ENCODE results near the gene FBF1. TPM values are rescaled to one million over a fixed set of nuclear protein-coding genes. Genes with fewer than 3 reads are reported as not detected.

The FBF1 gene
- total and polyA plus RNA-seq, 10 donors, result 5.2 to 16.0 (median 10.0) TPM

GRCh38 chr17:75892556-75893224 lies 48.2 kb downstream of the FBF1 start:
- Histone ChIP-seq H3K4me3 (no peak overlapping the region), H3K27me3 (replicated peaks in 1 of 7) (no peaks in the 10 kb centered on the region), H3K36me3 (peaks cover 0 to 50% (median 29%) of the 10 kb centered on the region in 6 donors), H3K27ac (no peak overlapping the region), H3K9me3 (no peaks in the 10 kb centered on the region), H3K4me1 (peaks cover 14 to 53% (median 33%) of the 10 kb centered on the region in 6 donors)
- TF ChIP-seq CTCF (IDR thresholded peaks at IDR 0.05 in 8 of 11, conservative IDR thresholded peaks at IDR 0.05 in 3 of 11), result no peak
- TF ChIP-seq POLR2AphosphoS5 (IDR thresholded peaks at IDR 0.05), result peak in 1 of 3 donors; percentile 8
- DNase-seq, result peak; percentile 71
- intact Hi-C loops (cut with DNase I; ENCODE audit: low total_unique reads), result no loop called here
- WGBS, 5 donors, result 91 to 100% (median 96%) methylated on average over 8 to 16 of the region's 16 CpGs

GRCh38 chr17:75891605-75892555 lies 49.0 kb downstream of the FBF1 start:
- H3K27me3 ChIP-seq (replicated peaks in 1 of 7), result no peaks in the 10 kb centered on the region
- no peaks in the 10 kb centered on the region for H3K9me3 ChIP-seq
- peaks cover 0 to 48% (median 29%) of the 10 kb centered on the region in 6 donors for H3K36me3 ChIP-seq
- intact Hi-C loops (cut with DNase I; ENCODE audit: low total_unique reads), result no loop called here
- H3K27ac ChIP-seq, result no peak overlapping the region
- no peak overlapping the region for H3K4me3 ChIP-seq
- no peak for TF ChIP-seq CTCF (IDR thresholded peaks at IDR 0.05 in 8 of 11, conservative IDR thresholded peaks at IDR 0.05 in 3 of 11)
- peak in 1 of 3 donors; percentile 47 for TF ChIP-seq POLR2AphosphoS5 (IDR thresholded peaks at IDR 0.05)
- peaks cover 14 to 45% (median 27%) of the 10 kb centered on the region in 6 donors for H3K4me1 ChIP-seq
- peak; percentile 71 for DNase-seq
- WGBS, 5 donors, result 86 to 90% (median 89%) methylated on average over 18 to 32 of the region's 32 CpGs

GRCh38 chr17:75891022-75891604 lies 49.7 kb downstream of the FBF1 start:
- Histone ChIP-seq H3K36me3 (peaks cover 0 to 48% (median 29%) of the 10 kb centered on the region in 6 donors), H3K9me3 (no peaks in the 10 kb centered on the region), H3K4me1 (peaks cover 14 to 42% (median 25%) of the 10 kb centered on the region in 6 donors), H3K27me3 (replicated peaks in 1 of 7) (no peaks in the 10 kb centered on the region), H3K4me3 (no peak overlapping the region), H3K27ac (no peak overlapping the region)
- TF ChIP-seq POLR2A (IDR thresholded peaks at IDR 0.05) (no peak), POLR2AphosphoS5 (IDR thresholded peaks at IDR 0.05) (no peak), CTCF (IDR thresholded peaks at IDR 0.05 in 8 of 11, conservative IDR thresholded peaks at IDR 0.05 in 3 of 11) (no peak)
- 94 to 99% (median 94%) methylated on average over 20 to 31 of the region's 31 CpGs for WGBS, 5 donors
- peak; percentile 72 for DNase-seq
- intact Hi-C loops (cut with DNase I; ENCODE audit: low total_unique reads), result no loop called here
